ENCODE measurements around the gene BRICD5.

BRICD5 gene

DNA sequence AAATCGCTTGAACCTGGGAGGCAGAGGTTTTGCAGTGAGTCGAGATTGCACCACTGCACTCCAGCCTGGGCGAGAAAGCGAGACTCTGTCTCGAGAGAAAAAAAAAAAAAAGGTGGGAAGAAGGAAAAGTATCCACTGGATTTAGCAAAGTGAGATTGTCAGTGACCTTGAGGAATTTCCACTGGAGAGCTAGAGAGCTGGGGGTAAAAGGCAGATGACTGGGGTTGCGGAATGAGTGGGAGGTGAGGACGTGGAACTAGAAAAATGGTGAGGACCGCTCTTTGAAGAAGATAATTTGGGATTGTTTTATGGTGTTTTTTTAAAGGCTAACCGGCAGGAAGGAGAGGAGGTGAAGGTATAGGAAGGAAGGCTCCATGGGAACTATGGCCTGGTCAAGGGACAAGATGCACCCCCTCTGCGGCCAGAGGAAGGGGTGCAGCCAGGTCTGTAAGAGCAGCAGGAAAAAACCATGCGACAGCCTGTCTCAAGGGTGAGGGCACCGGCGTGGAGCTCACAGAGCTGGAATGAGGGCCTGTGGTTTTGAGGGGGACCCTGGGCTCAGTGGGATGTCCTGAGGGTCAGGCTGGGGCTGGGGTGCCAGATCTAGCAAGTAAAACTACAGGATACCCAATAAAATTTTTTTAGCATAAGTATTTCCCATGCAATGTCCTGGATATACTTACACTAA, 6.1 kb downstream of the BRICD5 start:
- TF ChIP-seq GATA3 (IDR thresholded peaks at IDR 0.05; ENCODE audit: low read depth, low read length) (no peak), GATA2 (IDR thresholded peaks at IDR 0.05; ENCODE audit: low read depth, low read length) (no peak)

DNA sequence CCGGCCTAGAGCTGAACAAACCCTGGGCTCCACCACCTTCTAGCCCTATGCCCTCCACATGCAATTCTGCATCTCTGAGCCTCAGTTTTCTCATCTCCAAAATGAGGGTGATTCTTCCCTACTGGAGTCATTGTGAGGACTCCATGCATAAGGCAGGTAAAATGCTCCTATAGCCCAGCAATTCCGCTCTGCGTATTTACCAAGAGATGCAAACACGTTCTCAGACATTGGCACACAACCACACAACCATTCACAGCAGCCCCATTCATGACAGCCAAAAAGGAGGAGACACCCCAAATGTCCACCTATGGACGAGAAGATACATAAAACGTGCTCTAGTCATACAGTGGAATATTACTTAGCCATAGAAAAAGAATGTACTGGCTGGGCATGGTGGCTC, 10.3 kb downstream of the BRICD5 start:
- TF ChIP-seq GATA2 (IDR thresholded peaks at IDR 0.05; ENCODE audit: low read depth, low read length) (no peak), GATA3 (IDR thresholded peaks at IDR 0.05; ENCODE audit: low read depth, low read length) (no peak)

DNA sequence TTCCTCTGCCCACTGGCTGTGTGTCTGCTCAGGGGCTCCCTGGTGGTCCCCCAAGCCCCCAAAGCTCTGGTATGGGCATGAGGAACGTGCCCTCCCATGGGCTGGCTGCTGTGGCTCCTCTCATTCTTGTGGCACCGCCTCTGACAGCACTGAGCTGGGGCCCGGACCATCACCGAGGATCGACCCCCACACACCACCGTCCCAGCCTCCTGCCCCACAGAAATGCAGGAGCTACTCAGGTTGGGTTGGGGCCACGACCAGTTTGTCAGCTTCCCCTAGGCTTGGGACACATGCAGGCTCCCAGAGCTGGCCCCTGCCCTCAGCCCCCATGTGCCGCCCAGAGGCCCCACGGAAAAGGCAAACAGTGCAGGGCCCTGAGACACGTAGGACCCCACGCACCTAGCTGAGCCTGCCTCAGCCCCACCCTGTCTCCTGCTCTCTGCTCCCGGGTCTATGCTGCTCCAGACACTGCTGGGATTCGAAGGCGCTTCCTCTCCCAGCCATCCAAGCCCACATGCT, 11.0 kb downstream of the BRICD5 start:
- TF ChIP-seq GATA2 (IDR thresholded peaks at IDR 0.05; ENCODE audit: low read depth, low read length) (no peak), GATA3 (IDR thresholded peaks at IDR 0.05; ENCODE audit: low read depth, low read length) (no peak)

DNA sequence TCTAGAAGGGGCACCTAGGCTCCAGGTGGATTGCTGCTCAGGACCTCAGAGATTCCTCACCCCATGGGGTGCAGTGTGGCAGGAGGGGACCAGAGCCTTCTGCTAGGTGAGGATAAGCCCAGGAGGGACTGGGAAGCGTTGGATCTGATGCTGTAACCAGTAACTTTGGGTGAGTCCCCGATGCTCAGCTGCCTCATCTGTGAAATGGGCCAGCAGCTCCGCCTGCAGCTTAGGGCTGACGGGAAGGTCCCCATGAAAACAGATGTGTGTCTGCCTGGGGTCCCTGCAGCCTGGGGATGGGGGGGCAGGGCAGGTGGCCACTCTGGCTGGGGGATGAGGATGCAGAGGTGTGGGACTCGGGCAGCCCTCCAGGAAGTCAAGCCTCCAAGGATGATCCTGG, 11.6 kb downstream of the BRICD5 start:
- no peak for TF ChIP-seq GATA2 (IDR thresholded peaks at IDR 0.05; ENCODE audit: low read depth, low read length)
- no peak for TF ChIP-seq GATA3 (IDR thresholded peaks at IDR 0.05; ENCODE audit: low read depth, low read length)

DNA sequence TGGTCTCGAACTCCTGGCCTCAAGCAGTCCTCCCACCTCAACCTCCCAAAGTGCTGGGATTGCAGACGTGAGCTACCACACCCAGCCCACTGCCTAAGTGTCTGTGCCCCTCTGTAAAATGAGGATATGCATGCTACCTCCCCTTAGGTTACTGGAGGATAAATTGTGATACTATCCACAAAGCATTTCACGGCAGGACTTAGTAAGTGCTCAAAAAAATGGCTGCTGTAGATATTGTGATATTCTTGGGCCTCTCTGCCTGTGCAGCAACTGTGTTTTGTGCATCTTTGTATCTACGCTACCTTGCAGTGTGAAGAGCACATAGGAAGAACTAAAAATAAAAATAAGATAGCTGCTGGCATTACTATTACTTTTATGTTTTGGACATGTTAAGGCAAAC, 12.4 kb downstream of the BRICD5 start:
- no peak for TF ChIP-seq GATA3 (IDR thresholded peaks at IDR 0.05; ENCODE audit: low read depth, low read length)
- TF ChIP-seq GATA2 (IDR thresholded peaks at IDR 0.05; ENCODE audit: low read depth, low read length) = no peak

DNA sequence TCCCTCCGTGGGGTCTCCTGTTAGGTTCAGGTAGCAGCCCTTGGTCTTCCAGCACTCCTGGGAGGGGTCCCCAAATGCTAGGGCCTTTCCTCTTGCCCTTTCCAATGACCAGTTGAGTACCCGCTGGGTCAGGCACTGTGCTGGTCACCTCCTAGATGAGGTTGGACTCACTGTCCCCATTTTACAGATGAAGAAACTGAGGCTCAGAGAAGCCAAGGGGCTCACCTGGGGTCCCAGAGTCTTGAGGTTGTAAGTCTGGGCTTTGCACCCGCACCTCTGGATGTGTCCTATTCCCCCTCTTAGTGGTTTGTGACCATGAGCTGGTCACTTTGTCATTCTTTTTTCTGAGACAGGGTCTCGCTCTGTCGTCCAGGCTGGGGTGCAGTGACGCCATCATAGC, 12.9 kb downstream of the BRICD5 start:
- TF ChIP-seq GATA2 (IDR thresholded peaks at IDR 0.05; ENCODE audit: low read depth, low read length) = no peak
- no peak for TF ChIP-seq GATA3 (IDR thresholded peaks at IDR 0.05; ENCODE audit: low read depth, low read length)

DNA sequence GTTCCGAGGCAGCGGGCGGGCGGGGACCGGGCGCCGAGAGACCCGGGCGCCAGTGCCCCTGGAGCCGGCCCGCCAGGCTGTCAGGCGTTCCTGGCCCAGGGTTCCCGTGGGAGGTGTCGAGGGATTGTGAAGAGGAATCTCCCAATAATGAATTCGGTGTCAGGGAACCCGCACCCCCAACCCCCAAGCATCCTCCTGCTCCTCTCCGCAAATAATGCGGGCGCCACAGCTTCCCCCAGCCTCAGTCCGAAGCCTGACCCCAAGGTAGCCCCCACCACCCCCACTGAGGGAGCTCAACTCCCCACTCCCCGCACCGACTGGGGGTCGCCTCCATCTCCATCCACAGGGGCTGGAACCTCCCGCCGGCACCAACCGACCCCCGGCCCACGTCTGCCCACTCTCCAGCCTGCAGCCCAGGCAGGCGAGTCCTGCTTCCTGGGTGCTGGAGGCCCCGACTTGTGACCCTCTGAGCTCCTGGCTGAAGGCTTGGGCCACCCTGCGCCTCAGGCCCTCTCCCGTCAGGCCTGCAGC, 13.6 kb downstream of the BRICD5 start:
- TF ChIP-seq GATA2 (IDR thresholded peaks at IDR 0.05; ENCODE audit: low read depth, low read length) = no peak
- TF ChIP-seq GATA3 (IDR thresholded peaks at IDR 0.05; ENCODE audit: low read depth, low read length) = no peak

DNA sequence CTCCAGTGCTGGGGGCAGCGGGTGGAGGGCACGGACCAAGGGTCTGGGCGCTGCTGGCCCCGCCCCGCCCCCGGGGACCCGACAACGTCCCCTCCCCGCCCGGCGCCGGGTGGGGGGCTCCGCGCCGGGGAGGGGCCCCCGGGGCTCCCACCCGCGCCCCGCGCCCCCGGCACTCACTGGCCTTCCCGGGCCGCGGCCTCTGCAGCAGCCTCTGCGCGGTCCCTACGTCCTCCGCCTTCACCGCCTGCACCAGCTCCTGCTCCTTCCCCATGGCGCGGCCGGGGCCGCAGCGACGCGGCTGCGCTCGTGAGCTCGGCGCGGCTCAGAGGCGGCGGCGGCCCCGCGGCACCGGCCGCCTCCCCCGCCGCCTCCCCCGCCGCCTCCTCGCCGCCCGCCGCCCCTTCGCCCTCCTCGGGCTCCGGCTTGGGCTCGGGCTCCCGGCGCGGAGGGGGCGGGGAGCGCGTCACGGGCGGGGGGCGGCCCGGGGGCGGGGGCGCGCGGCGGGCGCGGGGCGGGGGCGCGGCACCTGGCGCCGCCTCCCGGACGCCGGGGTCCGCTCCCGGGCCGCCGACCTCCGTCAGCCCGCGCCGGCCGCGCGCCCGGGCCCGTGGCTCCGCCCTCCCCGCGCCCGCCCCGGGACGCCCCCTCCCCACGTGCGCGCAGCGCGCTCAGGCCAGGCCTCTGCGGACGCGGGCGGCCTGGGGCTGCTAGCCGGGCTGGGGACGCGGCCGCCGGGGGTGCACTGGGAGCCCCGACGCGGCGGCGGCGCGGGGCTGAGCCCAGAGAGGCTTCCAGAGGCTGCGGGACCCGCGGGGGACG, 14.3 kb downstream of the BRICD5 start, which contains the start of gene CASKIN1:
CASKIN1 (minus strand) TSS at position 444 of the 819 bp plus-strand sequence; CDS start at position 271, 173 bp downstream.
- no peak for TF ChIP-seq GATA2 (IDR thresholded peaks at IDR 0.05; ENCODE audit: low read depth, low read length)

DNA sequence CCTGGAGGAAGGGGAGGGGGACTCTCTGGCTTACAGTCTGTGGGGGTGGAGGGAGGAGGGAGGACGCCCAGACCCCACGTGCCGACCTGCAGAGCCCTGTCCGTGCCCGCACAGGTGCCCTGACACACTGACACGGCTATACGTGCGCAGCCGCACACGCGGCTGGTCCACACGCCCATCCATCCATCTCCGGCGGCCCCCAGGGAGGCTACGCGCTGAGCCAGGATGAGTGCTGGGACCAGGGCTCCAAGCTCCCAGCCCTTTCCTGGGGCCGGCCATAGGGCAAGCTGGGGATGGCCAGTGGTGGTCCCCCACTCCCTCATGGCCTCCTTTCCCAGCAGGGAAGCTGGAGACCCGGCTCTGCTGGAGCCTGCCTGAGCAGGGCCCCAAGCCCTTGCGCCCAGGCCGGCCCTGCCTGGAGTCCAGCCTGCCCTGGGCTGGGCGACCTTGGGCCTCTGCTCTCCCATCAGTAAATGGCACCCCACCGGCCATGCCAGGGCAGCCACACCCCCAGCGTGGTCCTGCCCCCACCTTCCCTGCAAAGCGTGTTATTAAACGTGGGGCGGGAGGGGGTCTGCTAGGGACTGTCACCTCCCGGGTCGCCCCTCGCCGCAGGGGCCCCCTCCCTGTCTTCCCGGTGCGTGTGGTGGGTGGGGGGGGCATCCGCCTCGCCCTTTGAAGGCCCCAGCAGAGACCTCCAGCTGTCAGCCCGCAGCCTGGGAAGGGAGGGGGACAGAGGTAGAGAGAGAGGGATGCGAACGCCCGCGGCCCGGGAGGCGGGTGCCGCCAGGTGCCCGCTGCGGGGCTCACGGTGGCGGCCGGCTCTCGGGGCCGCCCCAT, 15.1 kb downstream of the BRICD5 start:
- no peak for TF ChIP-seq GATA2 (IDR thresholded peaks at IDR 0.05; ENCODE audit: low read depth, low read length)
- TF ChIP-seq GATA3 (IDR thresholded peaks at IDR 0.05; ENCODE audit: low read depth, low read length) = no peak

DNA sequence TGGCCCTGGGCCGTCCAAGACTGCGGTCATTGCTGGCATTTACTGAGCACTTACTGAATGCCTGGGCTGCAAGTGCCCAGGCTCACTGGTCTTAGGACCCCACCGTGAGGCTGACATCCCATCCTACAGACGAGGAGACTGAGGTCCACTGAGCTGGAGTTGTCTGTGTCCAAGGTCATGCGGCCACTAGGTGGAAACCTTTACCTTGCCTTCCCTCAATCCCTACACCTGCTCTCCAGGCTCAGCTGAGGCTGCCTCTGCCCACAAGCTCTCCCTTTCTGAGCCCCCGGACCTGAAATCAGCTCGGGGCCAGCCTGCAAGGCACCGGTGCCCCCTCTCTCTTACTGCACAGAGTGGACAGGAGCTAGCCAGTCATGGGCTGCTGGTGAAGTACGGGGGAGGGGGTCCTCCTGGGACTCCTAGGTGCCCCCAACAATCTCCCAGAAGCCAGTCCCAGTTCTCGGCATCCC, 15.8 kb downstream of the BRICD5 start:
- TF ChIP-seq GATA3 (IDR thresholded peaks at IDR 0.05; ENCODE audit: low read depth, low read length) (no peak), GATA2 (IDR thresholded peaks at IDR 0.05; ENCODE audit: low read depth, low read length) (no peak)

DNA sequence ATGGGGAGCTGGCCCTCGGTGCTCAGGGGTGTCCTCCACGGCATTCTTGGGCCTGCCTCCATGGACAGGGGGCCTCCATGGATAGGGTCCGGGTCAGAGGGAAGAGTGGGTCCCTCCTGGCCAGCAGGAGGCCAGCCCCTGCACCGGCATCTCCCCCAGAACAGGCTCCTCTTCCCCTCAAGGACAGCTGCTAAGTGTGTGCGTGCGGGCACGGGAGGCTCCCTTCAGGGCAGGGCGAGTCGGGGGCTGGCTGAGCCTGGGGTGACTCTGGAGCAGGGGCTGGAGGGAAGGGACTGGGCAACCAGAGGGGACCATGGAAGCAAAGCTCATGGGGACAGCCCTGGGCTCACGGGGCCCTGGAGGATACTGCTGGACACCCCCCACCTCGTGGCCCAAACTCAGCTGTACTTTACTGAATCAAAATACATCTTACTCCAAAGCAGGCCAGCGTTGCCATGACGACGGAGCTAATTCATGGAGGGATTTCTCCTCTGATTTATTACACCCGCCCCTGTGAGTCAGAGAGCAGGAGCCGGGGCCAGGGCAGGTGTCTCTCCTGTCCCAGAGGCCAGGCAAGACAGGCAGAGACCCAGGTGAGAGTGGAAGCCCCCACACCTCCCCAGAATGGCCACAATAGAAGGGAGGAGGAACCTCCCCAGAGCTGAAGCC, 16.4 kb downstream of the BRICD5 start:
- TF ChIP-seq GATA2 (IDR thresholded peaks at IDR 0.05; ENCODE audit: low read depth, low read length) (no peak), GATA3 (IDR thresholded peaks at IDR 0.05; ENCODE audit: low read depth, low read length) (no peak)

DNA sequence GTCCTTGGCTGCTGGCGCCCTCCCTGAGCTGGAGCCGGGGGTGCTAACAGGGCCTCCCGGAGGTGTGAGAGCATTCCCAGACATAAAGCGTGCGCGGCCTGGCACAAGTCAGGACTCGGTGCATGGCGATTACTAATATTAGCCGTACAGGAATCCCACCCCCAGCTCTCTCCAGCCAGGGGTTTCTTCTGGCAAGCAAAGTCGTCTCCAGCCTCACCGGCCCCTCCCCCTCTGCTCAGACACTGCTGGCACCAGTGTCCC, 19.3 kb downstream of the BRICD5 start:
- no peak for TF ChIP-seq GATA3 (IDR thresholded peaks at IDR 0.05; ENCODE audit: low read depth, low read length)
- TF ChIP-seq GATA2 (IDR thresholded peaks at IDR 0.05; ENCODE audit: low read depth, low read length) = no peak

DNA sequence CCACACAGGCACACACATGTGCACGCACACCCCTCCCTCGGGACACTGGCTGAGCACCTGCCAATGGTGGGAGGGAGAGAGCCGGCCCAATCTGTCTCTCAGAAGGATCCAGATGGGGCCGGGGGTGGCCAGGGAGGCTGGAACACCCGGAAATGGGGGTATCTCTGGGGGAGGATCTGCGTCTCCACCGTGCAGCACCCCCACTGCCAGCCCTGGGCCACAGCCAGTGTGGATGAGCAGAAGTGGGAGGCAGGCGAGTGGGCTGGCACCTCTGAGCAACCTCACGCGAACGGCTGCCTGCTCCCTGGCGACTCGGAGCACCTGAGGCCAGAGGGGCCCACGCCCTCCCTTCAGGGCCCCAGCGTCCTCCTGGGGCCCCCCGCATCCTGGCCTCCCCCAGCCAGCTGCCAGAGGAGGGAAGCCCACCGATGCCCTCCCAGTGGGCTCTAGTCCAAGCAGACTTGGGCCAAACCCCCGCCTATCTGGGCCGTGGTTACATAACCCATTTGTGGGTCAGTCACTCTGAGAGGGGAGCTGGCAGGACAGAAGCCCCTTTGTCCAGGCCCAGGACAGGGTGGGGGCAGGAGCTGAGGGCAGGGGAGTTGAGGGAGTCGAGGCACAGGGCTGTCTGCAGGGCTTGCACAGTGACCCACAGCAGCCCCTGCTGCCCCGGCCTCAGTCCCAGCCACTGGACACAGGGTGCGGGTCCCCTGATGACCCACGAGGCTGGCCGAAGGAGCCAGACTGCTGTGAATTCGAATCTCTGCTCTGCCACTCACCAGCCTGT, 19.8 kb downstream of the BRICD5 start:
- TF ChIP-seq GATA3 (IDR thresholded peaks at IDR 0.05; ENCODE audit: low read depth, low read length) (no peak), GATA2 (IDR thresholded peaks at IDR 0.05; ENCODE audit: low read depth, low read length) (no peak)

Measured in SH-SY5Y (cell line).